Measurements from ENCODE around the gene KMT2E.

GRCh38 chr7:105060437-105060836 is 46.4 kb downstream of the KMT2E start:
- TF ChIP-seq TSHZ1 (tag by site-specific recombination; IDR thresholded peaks at IDR 0.05; ENCODE audit: borderline replicate concordance) (no peak), ZNF324 (tag by site-specific recombination; IDR thresholded peaks at IDR 0.05) (no peak), CTCF (tag by site-specific recombination; IDR thresholded peaks at IDR 0.05) (no peak), KLF7 (tag by site-specific recombination; IDR thresholded peaks at IDR 0.05; ENCODE audit: borderline replicate concordance) (no peak), ZNF350 (tag by site-specific recombination; IDR thresholded peaks at IDR 0.05) (no peak), SP2 (tag by site-specific recombination; IDR thresholded peaks at IDR 0.05) (no peak), ZNF274 (IDR thresholded peaks at IDR 0.05; ENCODE audit: low read length) (no peak), ZNF274 (tag by site-specific recombination; IDR thresholded peaks at IDR 0.05; ENCODE audit: borderline replicate concordance) (no peak), ZBTB10 (tag by site-specific recombination; IDR thresholded peaks at IDR 0.05) (no peak), REST (tag by site-specific recombination; IDR thresholded peaks at IDR 0.05) (no peak)

Measured in HEK293 (cell line).